GM19043 (cell line): ENCODE data around the gene PLBD1.

Experiments used
- ATAC-seq: cut with Tn5 transposase; IDR thresholded peaks from one replicate; pipeline ENCODE4 v1.9.1; 2021; ENCODE audit warnings: low read depth; ENCODE audit not compliant: unreplicated experiment

The PLBD1 gene

GRCh38 chr12:14514154-14514842 is 53.4 kb downstream of the PLBD1 start:
- no peak for ATAC-seq

- no peak for ATAC-seq
Measured at GRCh38 chr12:14510574-14510973, 57.1 kb downstream of the PLBD1 start.

GRCh38 chr12:14505626-14506596 is 61.8 kb downstream of the PLBD1 start:
- ATAC-seq = no peak

GRCh38 chr12:14495326-14495725 is 72.4 kb downstream of the PLBD1 start:
- no peak for ATAC-seq

- ATAC-seq = no peak
Measured at GRCh38 chr12:14482886-14483285, 84.8 kb downstream of the PLBD1 start.

GRCh38 chr12:14482361-14482760 is 85.3 kb downstream of the PLBD1 start:
- no peak for ATAC-seq

- no peak for ATAC-seq
Measured at GRCh38 chr12:14481201-14481600, 86.5 kb downstream of the PLBD1 start.

GRCh38 chr12:14479004-14479403 is 88.7 kb downstream of the PLBD1 start:
- ATAC-seq = no peak

GRCh38 chr12:14473707-14474287 is 93.9 kb downstream of the PLBD1 start:
- ATAC-seq = no peak

GRCh38 chr12:14471497-14471896 is 96.2 kb downstream of the PLBD1 start:
- ATAC-seq = no peak

- no peak for ATAC-seq
Measured at GRCh38 chr12:14460212-14460841, 107.4 kb downstream of the PLBD1 start.

- ATAC-seq = no peak
Measured at GRCh38 chr12:14454098-14454907, 113.4 kb downstream of the PLBD1 start.
